Endothelial cell of umbilical vein (primary cell): ENCODE measurements around the gene BMP10. TPM values are rescaled to one million over a fixed set of nuclear protein-coding genes. Genes with fewer than 3 reads are reported as not detected.

Experiments
- BruUV-seq: library from RNA; stranded (reverse); fragments of 400-500 nt; replicated peaks from 2 replicates; lab custom pipeline; 2021; lab: Mats Ljungman, UMichigan
- CTCF ChIA-PET: fragments of 300-600, 350-600 bp; sonication (Branson Sonifier 250); formaldehyde crosslinking; loops from one replicate; lab custom pipeline; 2021; ENCODE audit warnings: antibody characterized with exemption, inconsistent platforms; lab: Charles Lee
- POLR2A ChIA-PET: fragments of 300-600, 350-600 bp; sonication (Branson Sonifier 250); formaldehyde crosslinking; loops from one replicate; lab custom pipeline; 2021; ENCODE audit warnings: antibody characterized with exemption, inconsistent platforms; lab: Charles Lee
- DNase-seq: peaks from one replicate; pipeline ENCODE4 v3.0.0-alpha.2; 2011; ENCODE audit warnings: low read depth, low spot score
- FAIRE-seq: peaks from 2 replicates; lab custom pipeline; 2011; peaks lifted over from hg19 to GRCh38; lab: Jason Lieb, UNC
- H2AFZ ChIP-seq: 2 replicates; pipeline ENCODE4 v1.6.0; 2012; ENCODE audit warnings: low read depth, low read length, control low read depth, inconsistent platforms
- H3K27ac ChIP-seq: 2 replicates; pipeline ENCODE4 v1.5.1; 2011; ENCODE audit warnings: low read depth, mild to moderate bottlenecking, control low read depth, low read length, moderate library complexity; ENCODE audit not compliant: insufficient read depth
- H3K27me3 ChIP-seq, 2 experiments: 2 replicates each; pipeline versions ENCODE4 v1.6.0 to v1.6.1; 2011; ENCODE audit warnings: low read length in 2 of 2, mixed read lengths in 1 of 2; ENCODE audit not compliant: control insufficient read depth in 2 of 2, insufficient read depth in 2 of 2
- H3K36me3 ChIP-seq, 2 experiments: 2 replicates in 1 of 2; 3 replicates in 1 of 2; pipeline ENCODE4 v1.5.1; 2011; ENCODE audit warnings: low read length in 2 of 2, mild to moderate bottlenecking in 1 of 2, moderate library complexity in 1 of 2; ENCODE audit not compliant: control insufficient read depth in 2 of 2, insufficient read depth in 2 of 2; ENCODE audit errors: extremely low read depth in 1 of 2
- H3K4me1 ChIP-seq: 3 replicates; pipeline ENCODE4 v1.5.1; 2011; ENCODE audit warnings: mild to moderate bottlenecking, low read length; ENCODE audit not compliant: control insufficient read depth, insufficient read depth; ENCODE audit errors: extremely low read depth
- H3K4me2 ChIP-seq: 2 replicates; pipeline ENCODE4 v1.6.1; 2011; ENCODE audit warnings: low read length, control low read depth, mixed read lengths; ENCODE audit not compliant: insufficient read depth
- H3K4me3 ChIP-seq, 3 experiments: fragments of 200-600 bp in 1 of 3; sonication (generic), shearing (Covaris generic) in 1 of 3; replicated peaks in 1 of 3; 2 replicates each; pipeline ENCODE4 v1.5.1; 2011 to 2016; ENCODE audit warnings: control low read depth in 3 of 3, low read length in 3 of 3, mild to moderate bottlenecking in 2 of 3, inconsistent platforms in 1 of 3, low read depth in 1 of 3, moderate library complexity in 1 of 3; ENCODE audit not compliant: insufficient read depth in 1 of 3
- H3K79me2 ChIP-seq: 2 replicates; pipeline ENCODE4 v1.6.0; 2012; ENCODE audit warnings: low read length, inconsistent platforms; ENCODE audit not compliant: control insufficient read depth, insufficient read depth
- H3K9ac ChIP-seq: replicated peaks from 2 replicates; pipeline ENCODE3; 2011; ENCODE audit warnings: low read length, control low read depth; ENCODE audit not compliant: insufficient read depth; ENCODE audit errors: extremely low read depth
- H3K9me1 ChIP-seq: replicated peaks from 3 replicates; pipeline ENCODE4 v1.6.0; 2011; ENCODE audit warnings: mild to moderate bottlenecking, low read length; ENCODE audit not compliant: control insufficient read depth, insufficient read depth; ENCODE audit errors: extremely low read depth
- H3K9me3 ChIP-seq: replicated peaks from 2 replicates; pipeline ENCODE4 v1.5.1; 2012; ENCODE audit warnings: low read length, inconsistent platforms; ENCODE audit not compliant: control insufficient read depth, insufficient read depth
- H4K20me1 ChIP-seq: replicated peaks from 2 replicates; pipeline ENCODE3; 2011; ENCODE audit warnings: mild to moderate bottlenecking, low read length; ENCODE audit not compliant: control insufficient read depth, insufficient read depth; ENCODE audit errors: extremely low read depth
- EZH2 ChIP-seq: IDR thresholded peaks from 2 replicates; pipeline ENCODE4 v1.6.1; 2012; ENCODE audit warnings: borderline replicate concordance, low read depth, mild to moderate bottlenecking, moderate library complexity, low read length, inconsistent platforms; ENCODE audit not compliant: severe bottlenecking
- FOS ChIP-seq: IDR thresholded peaks from 2 replicates; pipeline ENCODE4 v1.6.1; 2011; ENCODE audit warnings: mild to moderate bottlenecking, low read length, moderate library complexity, borderline replicate concordance; ENCODE audit not compliant: insufficient read depth
- GATA2 ChIP-seq: IDR thresholded peaks from 2 replicates; pipeline ENCODE4 v1.7.0; 2011; ENCODE audit warnings: low read depth, mild to moderate bottlenecking, moderate library complexity, mixed read lengths, low read length; ENCODE audit not compliant: insufficient read length, insufficient read depth
- JUN ChIP-seq: IDR thresholded peaks from 2 replicates; pipeline ENCODE4 v1.6.1; 2011; ENCODE audit warnings: borderline replicate concordance, low read depth; ENCODE audit not compliant: insufficient read length, insufficient read depth
- MYC ChIP-seq: IDR thresholded peaks from one replicate; pipeline ENCODE4 v1.6.1; 2011; ENCODE audit warnings: mild to moderate bottlenecking, low read depth, low read length
- POLR2A ChIP-seq: IDR thresholded peaks from 2 replicates; pipeline ENCODE4 v1.6.1; 2012; ENCODE audit warnings: low read depth, mild to moderate bottlenecking, control low read depth, low read length
- POLR2AphosphoS5 ChIP-seq: IDR thresholded peaks from 2 replicates; pipeline ENCODE4 v1.6.1; 2012; ENCODE audit warnings: low read depth, mild to moderate bottlenecking, control low read depth, low read length, moderate library complexity; ENCODE audit not compliant: insufficient read depth
- dilution Hi-C: fragments of 300-500 bp; cut with MboI; formaldehyde crosslinking; loops from one replicate; pipeline ENCODE4 v1.15.0; 2019; ENCODE audit warnings: low sequenced_read_pairs; ENCODE audit not compliant: extremely low pct_ligation_motif_present
- intact Hi-C: fragments of 100-400 bp; cut with micrococcal nuclease; formaldehyde crosslinking; loops from one replicate; pipeline ENCODE4 v1.10.0; 2022
- polyA plus RNA-seq, 4 experiments: library from polyadenylated mRNA; depleted of rRNA in 3 of 4; stranded (reverse) in 3 of 4; unstranded in 1 of 4; fragments of >200 nt; gene quantifications; 2 replicates each; pipeline versions ENCODE4 v1.2.1 to v1.2.3, GENCODE V29; 2011 to 2012; ENCODE audit warnings: missing spikeins in 1 of 4
- total RNA-seq: library from RNA; stranded (reverse); gene quantifications from 2 replicates; pipeline ENCODE4 v1.2.3, GENCODE V29; 2021
- TF ChIP-seq, protein P1 (sequence below), 2 donors: IDR thresholded peaks; 1 replicate in 1 of 2; 2 replicates in 1 of 2; pipeline ENCODE4 v1.5.1; 2011; ENCODE audit warnings: low read length in 2 of 2, mild to moderate bottlenecking in 2 of 2, moderate library complexity in 2 of 2, control low read depth in 1 of 2, inconsistent platforms in 1 of 2, low read depth in 1 of 2; ENCODE audit not compliant: insufficient read depth in 1 of 2; ENCODE audit errors: extremely low read depth in 1 of 2
- TF ChIP-seq, protein P2 (sequence below): IDR thresholded peaks from 2 replicates; pipeline ENCODE4 v1.6.1; 2011; ENCODE audit not compliant: insufficient read depth, insufficient read length

BMP10 gene
- total and polyA plus RNA-seq, 2 donors (not counting 3 experiments of a cell fraction or from before 2014, with no cell fraction given) = not detected

DNA sequence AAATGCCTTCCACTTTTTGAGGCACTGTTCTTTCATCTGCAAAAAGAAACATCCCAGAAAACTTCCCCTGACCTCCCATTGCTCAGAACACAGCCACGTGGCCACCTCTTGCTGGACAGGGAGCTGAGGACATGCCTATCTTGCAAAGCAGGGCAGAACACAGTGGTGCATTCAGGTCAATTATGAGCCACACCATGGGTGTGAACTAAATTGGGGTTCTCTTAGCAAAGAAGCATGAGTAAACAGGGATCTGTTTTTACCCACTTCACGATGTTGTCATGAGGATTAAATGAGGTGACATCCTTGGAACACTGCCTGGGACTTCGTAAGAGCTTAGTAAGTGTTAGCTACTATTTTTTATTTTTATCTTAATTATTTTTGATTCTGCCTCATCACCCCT, 25.1 kb downstream of the BMP10 start:
- peaks cover 21% of the 10 kb centered on the region for H3K4me1 ChIP-seq
- H4K20me1 ChIP-seq = no peaks in the 10 kb centered on the region
- H3K4me2 ChIP-seq = no peak overlapping the region
- intact Hi-C loops (no loop called here), dilution Hi-C loops (no loop called here)
- H3K9ac ChIP-seq = no peak overlapping the region
- no peaks in the 10 kb centered on the region for H3K36me3 ChIP-seq
- no peaks in the 10 kb centered on the region for H3K9me1 ChIP-seq
- ChIA-PET CTCF (interaction anchor here (3.2 kb wide), 1 partner anchor 79 kb away, joined by 12 read pairs; no protein-coding TSS in a partner anchor), POLR2A (no interaction called here)
- BruUV-seq = no TSS peak
- H3K79me2 ChIP-seq = no peaks in the 10 kb centered on the region
- H3K4me3 ChIP-seq = no peak overlapping the region
- no peaks in the 10 kb centered on the region for H3K9me3 ChIP-seq
- no peak overlapping the region for H3K27ac ChIP-seq
- no peak overlapping the region for H2AFZ ChIP-seq
- no peak for FAIRE-seq
- DNase-seq = no peak
- no peaks in the 10 kb centered on the region for H3K27me3 ChIP-seq
- no peak for TF ChIP-seq POLR2A
- TF ChIP-seq MYC = no peak
- TF ChIP-seq, protein P1, sequence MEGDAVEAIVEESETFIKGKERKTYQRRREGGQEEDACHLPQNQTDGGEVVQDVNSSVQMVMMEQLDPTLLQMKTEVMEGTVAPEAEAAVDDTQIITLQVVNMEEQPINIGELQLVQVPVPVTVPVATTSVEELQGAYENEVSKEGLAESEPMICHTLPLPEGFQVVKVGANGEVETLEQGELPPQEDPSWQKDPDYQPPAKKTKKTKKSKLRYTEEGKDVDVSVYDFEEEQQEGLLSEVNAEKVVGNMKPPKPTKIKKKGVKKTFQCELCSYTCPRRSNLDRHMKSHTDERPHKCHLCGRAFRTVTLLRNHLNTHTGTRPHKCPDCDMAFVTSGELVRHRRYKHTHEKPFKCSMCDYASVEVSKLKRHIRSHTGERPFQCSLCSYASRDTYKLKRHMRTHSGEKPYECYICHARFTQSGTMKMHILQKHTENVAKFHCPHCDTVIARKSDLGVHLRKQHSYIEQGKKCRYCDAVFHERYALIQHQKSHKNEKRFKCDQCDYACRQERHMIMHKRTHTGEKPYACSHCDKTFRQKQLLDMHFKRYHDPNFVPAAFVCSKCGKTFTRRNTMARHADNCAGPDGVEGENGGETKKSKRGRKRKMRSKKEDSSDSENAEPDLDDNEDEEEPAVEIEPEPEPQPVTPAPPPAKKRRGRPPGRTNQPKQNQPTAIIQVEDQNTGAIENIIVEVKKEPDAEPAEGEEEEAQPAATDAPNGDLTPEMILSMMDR (IDR thresholded peaks at IDR 0.05; ENCODE audit: extremely low read depth in 1 of 2, insufficient read depth in 1 of 2, low read depth in 1 of 2, low read length in 2 of 2) = no peak
- TF ChIP-seq FOS = no peak
- TF ChIP-seq JUN = no peak
- no peak for TF ChIP-seq POLR2AphosphoS5
- TF ChIP-seq, protein P2, sequence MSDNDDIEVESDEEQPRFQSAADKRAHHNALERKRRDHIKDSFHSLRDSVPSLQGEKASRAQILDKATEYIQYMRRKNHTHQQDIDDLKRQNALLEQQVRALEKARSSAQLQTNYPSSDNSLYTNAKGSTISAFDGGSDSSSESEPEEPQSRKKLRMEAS = no peak
- no peak for TF ChIP-seq GATA2
- TF ChIP-seq EZH2 = no peak
